ENCODE results near the gene TMEM63A.
A peak's percentile ranks its signal among the peaks of the same experiment; 100 is the strongest.

TMEM63A gene

GRCh38 chr1:225885336-225885735, 3.2 kb upstream of the TMEM63A start:
- no peak for DNase-seq

GRCh38 chr1:225883616-225884265, 1.6 kb upstream of the TMEM63A start:
- DNase-seq = no peak

- peak; percentile 37 for DNase-seq
Observed at GRCh38 chr1:225882694-225883615, 775 bp upstream of the TMEM63A start.

- peak; percentile 57 for DNase-seq
Observed at GRCh38 chr1:225881081-225881958, 860 bp downstream of the TMEM63A start.

- DNase-seq = no peak
Observed at GRCh38 chr1:225880636-225881035, 1.5 kb downstream of the TMEM63A start.

- DNase-seq = no peak
Observed at GRCh38 chr1:225880222-225880588, 2.0 kb downstream of the TMEM63A start.

GRCh38 chr1:225879521-225880221, 2.5 kb downstream of the TMEM63A start:
- no peak for DNase-seq

GRCh38 chr1:225878282-225878681, 3.9 kb downstream of the TMEM63A start:
- no peak for DNase-seq

- peak; percentile 61 for DNase-seq
Observed at GRCh38 chr1:225877580-225877979, 4.6 kb downstream of the TMEM63A start.

- DNase-seq = peak; percentile 13
Observed at GRCh38 chr1:225876900-225877510, 5.2 kb downstream of the TMEM63A start.

- no peak for DNase-seq
Observed at GRCh38 chr1:225875044-225875815, 7.0 kb downstream of the TMEM63A start.

- no peak for DNase-seq
Observed at GRCh38 chr1:225874431-225874830, 7.7 kb downstream of the TMEM63A start.

- DNase-seq = no peak
Observed at GRCh38 chr1:225873281-225873850, 8.8 kb downstream of the TMEM63A start.

GRCh38 chr1:225872075-225872430, 10.1 kb downstream of the TMEM63A start:
- DNase-seq = no peak

GRCh38 chr1:225871359-225872074, 10.7 kb downstream of the TMEM63A start:
- DNase-seq = peak; percentile 28

- no peak for DNase-seq
Observed at GRCh38 chr1:225870911-225871310, 11.3 kb downstream of the TMEM63A start.

- DNase-seq = no peak
Observed at GRCh38 chr1:225868631-225869330, 13.4 kb downstream of the TMEM63A start.

- DNase-seq = no peak
Observed at GRCh38 chr1:225866981-225867380, 15.2 kb downstream of the TMEM63A start.

Data from fibroblast of skin of back (primary cell).